ENCODE data around the gene RPUSD2.

GRCh38 chr15:40590667-40591050 lies 21.6 kb downstream of the RPUSD2 start:
- TF ChIP-seq, protein P1, sequence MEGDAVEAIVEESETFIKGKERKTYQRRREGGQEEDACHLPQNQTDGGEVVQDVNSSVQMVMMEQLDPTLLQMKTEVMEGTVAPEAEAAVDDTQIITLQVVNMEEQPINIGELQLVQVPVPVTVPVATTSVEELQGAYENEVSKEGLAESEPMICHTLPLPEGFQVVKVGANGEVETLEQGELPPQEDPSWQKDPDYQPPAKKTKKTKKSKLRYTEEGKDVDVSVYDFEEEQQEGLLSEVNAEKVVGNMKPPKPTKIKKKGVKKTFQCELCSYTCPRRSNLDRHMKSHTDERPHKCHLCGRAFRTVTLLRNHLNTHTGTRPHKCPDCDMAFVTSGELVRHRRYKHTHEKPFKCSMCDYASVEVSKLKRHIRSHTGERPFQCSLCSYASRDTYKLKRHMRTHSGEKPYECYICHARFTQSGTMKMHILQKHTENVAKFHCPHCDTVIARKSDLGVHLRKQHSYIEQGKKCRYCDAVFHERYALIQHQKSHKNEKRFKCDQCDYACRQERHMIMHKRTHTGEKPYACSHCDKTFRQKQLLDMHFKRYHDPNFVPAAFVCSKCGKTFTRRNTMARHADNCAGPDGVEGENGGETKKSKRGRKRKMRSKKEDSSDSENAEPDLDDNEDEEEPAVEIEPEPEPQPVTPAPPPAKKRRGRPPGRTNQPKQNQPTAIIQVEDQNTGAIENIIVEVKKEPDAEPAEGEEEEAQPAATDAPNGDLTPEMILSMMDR (IDR thresholded peaks at IDR 0.05) = no peak
- TF ChIP-seq POLR2A (IDR thresholded peaks at IDR 0.05) = no peak
- TF ChIP-seq EP300 (IDR thresholded peaks at IDR 0.05) = no peak
